GM12864 (cell line): ENCODE results near the gene ANTXRL.
"Not testable (repeated sequence)": the region's sequence is repeated elsewhere in the genome, so short reads cannot be mapped to it uniquely, and the experiment has no call there.

Experiments
- DNase-seq: peaks from one replicate; pipeline ENCODE4 v3.0.0-alpha.2; 2011; ENCODE audit warnings: low read depth
- H3K4me3 ChIP-seq: 2 replicates; pipeline ENCODE4 v1.5.1; 2011; ENCODE audit warnings: mild to moderate bottlenecking, low read depth, low read length, control low read depth
- CTCF ChIP-seq: IDR thresholded peaks from 2 replicates; pipeline ENCODE4 v1.5.1; 2011; ENCODE audit warnings: low read depth, mild to moderate bottlenecking, moderate library complexity, low read length, control low read depth, inconsistent platforms; ENCODE audit errors: missing control alignments

Gene ANTXRL

GRCh38 chr10:46273506-46274477, 13.0 kb upstream of the ANTXRL start:
- no peak for TF ChIP-seq CTCF
- DNase-seq: no peak

GRCh38 chr10:46277840-46278239, 9.0 kb upstream of the ANTXRL start:
- no peak for DNase-seq
- no peak overlapping the region for H3K4me3 ChIP-seq
- no peak for TF ChIP-seq CTCF

More at GRCh38 chr10:46273506-46274477, 13.0 kb upstream of the ANTXRL start:
- H3K4me3 ChIP-seq: no peak overlapping the region

- peak overlapping the region; percentile 40 for H3K4me3 ChIP-seq
- DNase-seq: not testable (repeated sequence)
Measured at GRCh38 chr10:46282421-46282831, 4.4 kb upstream of the ANTXRL start.

GRCh38 chr10:46282842-46283574, 3.8 kb upstream of the ANTXRL start:
- no peak for TF ChIP-seq CTCF
- no peak for DNase-seq
- H3K4me3 ChIP-seq: peak overlapping the region; percentile 40

- no peak overlapping the region for H3K4me3 ChIP-seq
- TF ChIP-seq CTCF: no peak
- DNase-seq: no peak
Measured at GRCh38 chr10:46283580-46284285, 3.1 kb upstream of the ANTXRL start.

GRCh38 chr10:46284286-46285229, 2.2 kb upstream of the ANTXRL start:
- DNase-seq: peak; percentile 15
- peak overlapping the region; percentile 59 for H3K4me3 ChIP-seq
- no peak for TF ChIP-seq CTCF
